ENCODE data around the gene PLOD2. TPM values are rescaled to one million over a fixed set of nuclear protein-coding genes. Genes with fewer than 3 reads are reported as not detected.

The PLOD2 gene
- total and polyA plus RNA-seq, 2 of the 8 experiments (the other 6 are each of a cell fraction or from before 2014, with no cell fraction given), result 4.0 to 28.7 TPM

DNA sequence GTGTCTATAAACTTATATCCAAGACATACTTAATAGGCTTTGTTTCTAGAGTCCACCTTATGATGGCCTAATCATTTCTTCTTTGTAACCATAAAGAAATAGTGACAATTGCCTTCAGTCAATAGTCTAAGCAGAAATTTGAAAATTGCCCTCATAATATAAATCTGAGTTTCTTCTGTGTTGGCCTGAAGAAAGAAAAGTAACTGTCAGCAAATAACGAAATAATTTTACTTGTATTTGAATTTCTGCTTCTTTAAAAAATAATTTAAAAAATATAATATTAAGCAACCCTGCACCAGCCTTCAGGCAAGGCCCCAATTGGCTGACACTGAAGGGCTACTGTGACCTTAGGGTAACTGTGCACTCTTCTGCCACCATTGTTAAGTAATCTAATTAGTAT, 113.5 kb downstream of the PLOD2 start:
- no peak for FAIRE-seq
- 95% methylated on average over 1 of the region's 1 CpG; no CpG with 5 or more reads in 1 of the 2 experiments for whole genome bisulfite sequencing, 2 experiments (ENCODE audit: extremely low coverage in 1 of 2, insufficient coverage in 1 of 2, insufficient read length in 1 of 2, insufficient replicate concordance in 2 of 2, low coverage in 1 of 2, low lambda C conversion rate in 2 of 2, missing lambda C conversion rate in 1 of 2)
- no peak overlapping the region for H4K91ac ChIP-seq (replicated peaks; ENCODE audit: insufficient read length, low read length)

More for the DNA sequence above, 113.5 kb downstream of the PLOD2 start:
- Histone ChIP-seq H2BK5ac (ENCODE audit: low read depth, low read length) (no peak overlapping the region), H3K14ac (ENCODE audit: insufficient read length) (no peak overlapping the region), H3K4me2 (ENCODE audit: insufficient read depth in 1 of 2, low read depth in 2 of 2, low read length in 2 of 2) (no peak overlapping the region), H3K4ac (replicated peaks; ENCODE audit: insufficient read length, low read depth, low read length) (no peak overlapping the region), H3K56ac (replicated peaks; ENCODE audit: insufficient read length, low read depth, low read length) (no peak overlapping the region), H3K27ac (ENCODE audit: low read depth, low read length) (no peak overlapping the region), H4K20me1 (replicated peaks in 1 of 2; ENCODE audit: control insufficient read depth in 1 of 2, insufficient read depth in 2 of 2, low read length in 2 of 2) (no peaks in the 10 kb centered on the region), H2BK12ac (ENCODE audit: low read depth, low read length) (no peak overlapping the region), H3K79me2 (ENCODE audit: control insufficient read depth in 1 of 2, insufficient read depth in 2 of 2, low read length in 2 of 2) (no peaks in the 10 kb centered on the region), H2AFZ (ENCODE audit: low read length) (no peak overlapping the region), H3K9me3 (ENCODE audit: insufficient read depth in 2 of 2, low read depth in 1 of 2, low read length in 1 of 2) (no peaks in the 10 kb centered on the region), H3K4me3 (ENCODE audit: extremely low read depth in 1 of 4, insufficient read depth in 2 of 4, low read depth in 3 of 4, low read length in 4 of 4) (no peak overlapping the region), H3K36me3 (ENCODE audit: control insufficient read depth in 2 of 4, insufficient read depth in 4 of 4, low read length in 3 of 4) (no peaks in the 10 kb centered on the region), H2BK20ac (ENCODE audit: low read length) (no peak overlapping the region), H2BK120ac (replicated peaks; ENCODE audit: low read depth, low read length) (no peak overlapping the region), H3K27me3 (replicated peaks in 1 of 4; ENCODE audit: control insufficient read depth in 3 of 4, extremely low read depth in 1 of 4, insufficient read depth in 3 of 4, low read length in 3 of 4) (no peaks in the 10 kb centered on the region), H3K18ac (ENCODE audit: extremely low read depth, low read length) (no peak overlapping the region), H4K8ac (ENCODE audit: extremely low read depth, insufficient read depth, low read length) (no peak overlapping the region), H3K23me2 (ENCODE audit: low read depth, low read length) (no peaks in the 10 kb centered on the region), H4K5ac (ENCODE audit: insufficient read length, low read depth, low read length) (no peak overlapping the region), H2BK15ac (ENCODE audit: low read length) (no peak overlapping the region), H3K23ac (ENCODE audit: insufficient read length) (no peak overlapping the region), H2AK5ac (ENCODE audit: low read depth, low read length) (no peak overlapping the region), H3K4me1 (replicated peaks in 1 of 4; ENCODE audit: control insufficient read depth in 3 of 4, insufficient read depth in 4 of 4, low read length in 3 of 4) (0 out of 7 replicates have a peak, but pooled peaks cover 0 to 2% (median 0%) of the 10 kb centered on the region in 4 experiments), H3K79me1 (ENCODE audit: low read depth, low read length) (no peaks in the 10 kb centered on the region), H3K9ac (replicated peaks in 1 of 4; ENCODE audit: extremely low read depth in 1 of 4, low read depth in 3 of 4, low read length in 3 of 4) (no peak overlapping the region)
- ChIA-PET CTCF (ENCODE audit: partially characterized antibody) (interaction anchor here (1.2 kb wide), 1 partner anchor 268 kb away, joined by 3 read pairs; no protein-coding TSS in a partner anchor), POLR2A (ENCODE audit: partially characterized antibody) (no interaction called here)
- no peak for TF ChIP-seq CREB1 (IDR thresholded peaks at IDR 0.05)
- TF ChIP-seq POLR2AphosphoS5 (IDR thresholded peaks at IDR 0.05; ENCODE audit: low read depth, low read length), result no peak
- TF ChIP-seq POU5F1 (IDR thresholded peaks at IDR 0.05; ENCODE audit: low read depth, low read length), result no peak
- TF ChIP-seq SP2 (IDR thresholded peaks at IDR 0.05; ENCODE audit: low read length), result no peak
- TF ChIP-seq CBX8 (IDR thresholded peaks at IDR 0.05; ENCODE audit: borderline replicate concordance, low read depth, low read length), result no peak
- no peak for TF ChIP-seq EZH2 (IDR thresholded peaks at IDR 0.05; ENCODE audit: low read depth, low read length, severe bottlenecking)
- no peak for TF ChIP-seq KDM1A (IDR thresholded peaks at IDR 0.05; ENCODE audit: borderline replicate concordance, low read length)
- no peak for TF ChIP-seq SAP30 (IDR thresholded peaks at IDR 0.05; ENCODE audit: insufficient read depth, insufficient replicate concordance, low read length)
- no peak for TF ChIP-seq CHD1 (IDR thresholded peaks at IDR 0.05; ENCODE audit: low read depth, low read length)
- TF ChIP-seq, protein P1, sequence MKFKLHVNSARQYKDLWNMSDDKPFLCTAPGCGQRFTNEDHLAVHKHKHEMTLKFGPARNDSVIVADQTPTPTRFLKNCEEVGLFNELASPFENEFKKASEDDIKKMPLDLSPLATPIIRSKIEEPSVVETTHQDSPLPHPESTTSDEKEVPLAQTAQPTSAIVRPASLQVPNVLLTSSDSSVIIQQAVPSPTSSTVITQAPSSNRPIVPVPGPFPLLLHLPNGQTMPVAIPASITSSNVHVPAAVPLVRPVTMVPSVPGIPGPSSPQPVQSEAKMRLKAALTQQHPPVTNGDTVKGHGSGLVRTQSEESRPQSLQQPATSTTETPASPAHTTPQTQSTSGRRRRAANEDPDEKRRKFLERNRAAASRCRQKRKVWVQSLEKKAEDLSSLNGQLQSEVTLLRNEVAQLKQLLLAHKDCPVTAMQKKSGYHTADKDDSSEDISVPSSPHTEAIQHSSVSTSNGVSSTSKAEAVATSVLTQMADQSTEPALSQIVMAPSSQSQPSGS (IDR thresholded peaks at IDR 0.05; ENCODE audit: low read length), result no peak
- no peak for DNase-seq (ENCODE audit: low read depth in 1 of 2, low spot score in 2 of 2)

All from H1 (cell line).